Ovary (tissue), 9 donors: ENCODE measurements around the gene CST9L. TPM values are rescaled to one million over a fixed set of nuclear protein-coding genes. Genes with fewer than 3 reads are reported as not detected.

Experiments used
- DNase-seq, 5 donors: peaks; one replicate each; pipeline ENCODE4 v3.0.0-alpha.2; 2019 to 2020
- H3K27ac ChIP-seq, 2 donors: fragments of 200-600 bp; one replicate each; pipeline versions ENCODE4 v1.5.1 to v1.8.0; 2019 to 2022
- H3K27me3 ChIP-seq: fragments of 200-600 bp; one replicate; pipeline ENCODE4 v1.8.0; 2022
- H3K36me3 ChIP-seq: fragments of 200-600 bp; sonication (generic); one replicate; pipeline ENCODE4 v1.5.1; 2019
- H3K4me1 ChIP-seq: one replicate; pipeline ENCODE4 v1.8.1; 2013; ENCODE audit warnings: mild to moderate bottlenecking, moderate library complexity; ENCODE audit not compliant: insufficient read depth
- H3K4me3 ChIP-seq: fragments of 200-600 bp; sonication (generic); one replicate; pipeline ENCODE4 v1.5.1; 2017
- H3K9me3 ChIP-seq, 2 donors: fragments of 200-600 bp in 1 of 2; sonication (generic) in 1 of 2; one replicate each; pipeline versions ENCODE4 v1.5.1 to v1.8.1; 2013 to 2019; ENCODE audit warnings: mild to moderate bottlenecking in 1 of 2, moderate library complexity in 1 of 2
- EP300 ChIP-seq: sonication (generic); formaldehyde crosslinking; IDR thresholded peaks from one replicate; pipeline ENCODE4 v1.6.1; 2017; ENCODE audit warnings: antibody characterized with exemption
- POLR2A ChIP-seq: fragments of 450-650 bp; IDR thresholded peaks from one replicate; pipeline ENCODE4 v1.6.1; 2017; ENCODE audit warnings: antibody characterized with exemption, mild to moderate bottlenecking, moderate library complexity
- WGBS, 3 donors: extraction: QIAGEN DNeasy Blood & Tissue Kit in 1 of 3; methylation state at CpG; one replicate each; pipeline versions ENCODE4 v1.1.5 to v1.1.7; 2013 to 2017; 5-methylcytosine and 5-hydroxymethylcytosine counted together
- intact Hi-C, 4 donors: fragments of 100-400 bp; cut with DNase I; formaldehyde crosslinking; loops; one replicate each; pipeline versions ENCODE4 v1.11.0 to v1.15.1; 2022 to 2023
- polyA plus RNA-seq, 2 donors: library from polyadenylated mRNA; stranded (reverse); fragments of 200-250 nt in 1 of 2; fragments of 350-450 nt in 1 of 2; fragmentation: Illumina TruSeq in 1 of 2; extraction: RNeasy Lipid Tissue Mini Kit (QIAGEN cat#74804) in 1 of 2; gene quantifications; one replicate each; pipeline ENCODE4 v1.2.3, GENCODE V29; 2013 to 2014
- total RNA-seq, 7 donors: library from RNA; depleted of rRNA in 2 of 7; stranded (reverse); fragments of >200 nt in 2 of 7; fragmentation: NEBNext Ultra II Directional in 3 of 7; extraction: Animal tissue kit (Norgen Biotek cat#: 25700) in 3 of 7; gene quantifications; one replicate each; pipeline versions ENCODE4 v1.1.0 to v1.2.4, GENCODE V29; 2016 to 2023
- TF ChIP-seq, protein P1 (sequence below), 3 donors: fragments of 450-650 bp in 2 of 3; fragments of 200-600 bp in 1 of 3; IDR thresholded peaks; one replicate each; pipeline versions ENCODE4 v1.5.1 to v1.8.0; 2016 to 2022; ENCODE audit warnings: antibody characterized with exemption in 3 of 3, mild to moderate bottlenecking in 1 of 3
- donor health status: DM: no; HTN: no; CAD: no; lungs with moderate emphysema.
- donor health status: DM: no; HTN: no; CAD: no.
- donor health status: Bipolar disorder and iron deficiency.
- donor health status: DM: yes; HTN: yes; CAD: no.
- donor health status: DM: no; HTN: no; CAD: no.
- donor health status: DM: yes; HTN: yes; CAD: no.

Gene CST9L
- total and polyA plus RNA-seq, 9 donors: not detected

DNA sequence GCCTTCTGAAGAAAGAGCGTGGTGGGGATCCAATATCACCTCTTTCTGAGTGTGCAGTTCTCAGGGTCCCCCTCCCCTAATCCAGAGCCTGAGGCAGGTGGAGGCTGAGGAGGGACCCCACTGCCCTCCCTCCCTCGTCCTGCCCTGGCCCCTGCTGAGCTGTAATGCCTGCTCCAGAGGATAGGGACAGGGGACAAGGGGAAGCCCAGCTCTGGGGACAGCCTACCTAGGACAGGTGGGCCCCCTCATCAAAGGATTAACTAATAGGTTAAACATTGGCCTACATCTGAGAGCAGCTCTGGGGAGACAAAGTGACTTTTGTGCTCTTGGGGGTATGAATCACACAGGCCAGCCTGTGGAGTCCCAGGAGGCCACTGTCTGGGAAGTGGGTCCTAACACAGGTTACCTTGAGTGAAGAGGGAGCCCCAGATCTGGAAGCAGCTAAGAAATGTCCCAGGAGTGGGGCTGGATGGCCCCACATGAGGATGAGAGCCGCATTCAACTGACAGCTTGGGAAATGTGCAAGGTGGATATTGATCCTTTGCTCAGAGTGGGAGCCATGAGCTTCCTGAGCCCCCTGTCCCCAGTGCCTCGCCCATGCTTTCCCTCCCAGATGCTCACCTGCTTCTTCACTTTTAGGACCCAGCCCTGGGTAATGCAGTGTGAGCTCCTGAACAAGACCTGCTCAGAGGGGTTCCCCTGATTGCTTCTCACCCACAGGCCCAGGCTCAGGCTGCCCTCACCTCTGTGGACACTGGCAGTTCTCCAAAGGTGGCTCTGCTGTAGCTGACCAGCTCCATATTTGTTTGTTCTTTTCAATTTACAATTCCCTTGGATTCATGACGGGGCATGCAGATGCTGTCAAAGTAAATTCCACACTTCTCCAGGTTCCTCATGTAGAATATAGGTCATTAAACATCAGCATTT is 17.8 kb upstream of the CST9L start:
- TF ChIP-seq, protein P1, sequence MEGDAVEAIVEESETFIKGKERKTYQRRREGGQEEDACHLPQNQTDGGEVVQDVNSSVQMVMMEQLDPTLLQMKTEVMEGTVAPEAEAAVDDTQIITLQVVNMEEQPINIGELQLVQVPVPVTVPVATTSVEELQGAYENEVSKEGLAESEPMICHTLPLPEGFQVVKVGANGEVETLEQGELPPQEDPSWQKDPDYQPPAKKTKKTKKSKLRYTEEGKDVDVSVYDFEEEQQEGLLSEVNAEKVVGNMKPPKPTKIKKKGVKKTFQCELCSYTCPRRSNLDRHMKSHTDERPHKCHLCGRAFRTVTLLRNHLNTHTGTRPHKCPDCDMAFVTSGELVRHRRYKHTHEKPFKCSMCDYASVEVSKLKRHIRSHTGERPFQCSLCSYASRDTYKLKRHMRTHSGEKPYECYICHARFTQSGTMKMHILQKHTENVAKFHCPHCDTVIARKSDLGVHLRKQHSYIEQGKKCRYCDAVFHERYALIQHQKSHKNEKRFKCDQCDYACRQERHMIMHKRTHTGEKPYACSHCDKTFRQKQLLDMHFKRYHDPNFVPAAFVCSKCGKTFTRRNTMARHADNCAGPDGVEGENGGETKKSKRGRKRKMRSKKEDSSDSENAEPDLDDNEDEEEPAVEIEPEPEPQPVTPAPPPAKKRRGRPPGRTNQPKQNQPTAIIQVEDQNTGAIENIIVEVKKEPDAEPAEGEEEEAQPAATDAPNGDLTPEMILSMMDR (IDR thresholded peaks at IDR 0.05): no peak
- TF ChIP-seq POLR2A (no peak), EP300 (no peak)
- H3K27ac ChIP-seq: no peak overlapping the region
- no peaks in the 10 kb centered on the region for H3K36me3 ChIP-seq
- no peaks in the 10 kb centered on the region for H3K4me1 ChIP-seq
- no peaks in the 10 kb centered on the region for H3K9me3 ChIP-seq
- WGBS, 3 donors: 62 to 72% (median 68%) methylated on average over 5 of the region's 5 CpGs
- no peak overlapping the region for H3K4me3 ChIP-seq
- DNase-seq: no peak
- no peaks in the 10 kb centered on the region for H3K27me3 ChIP-seq
- intact Hi-C loops: no loop called here

- no peaks in the 10 kb centered on the region for H3K4me1 ChIP-seq
- H3K27me3 ChIP-seq: no peaks in the 10 kb centered on the region
- H3K36me3 ChIP-seq: no peaks in the 10 kb centered on the region
- H3K27ac ChIP-seq: no peak overlapping the region
- intact Hi-C loops: no loop called here
- 66 to 86% (median 76%) methylated on average over 5 of the region's 5 CpGs for WGBS, 3 donors
- DNase-seq: no peak
- H3K9me3 ChIP-seq: no peaks in the 10 kb centered on the region
- TF ChIP-seq EP300 (no peak), POLR2A (no peak)
- TF ChIP-seq, protein P1 (IDR thresholded peaks at IDR 0.05): no peak
- H3K4me3 ChIP-seq: no peak overlapping the region
Measured at GRCh38 chr20:23585449-23585807, 17.1 kb upstream of the CST9L start.

DNA sequence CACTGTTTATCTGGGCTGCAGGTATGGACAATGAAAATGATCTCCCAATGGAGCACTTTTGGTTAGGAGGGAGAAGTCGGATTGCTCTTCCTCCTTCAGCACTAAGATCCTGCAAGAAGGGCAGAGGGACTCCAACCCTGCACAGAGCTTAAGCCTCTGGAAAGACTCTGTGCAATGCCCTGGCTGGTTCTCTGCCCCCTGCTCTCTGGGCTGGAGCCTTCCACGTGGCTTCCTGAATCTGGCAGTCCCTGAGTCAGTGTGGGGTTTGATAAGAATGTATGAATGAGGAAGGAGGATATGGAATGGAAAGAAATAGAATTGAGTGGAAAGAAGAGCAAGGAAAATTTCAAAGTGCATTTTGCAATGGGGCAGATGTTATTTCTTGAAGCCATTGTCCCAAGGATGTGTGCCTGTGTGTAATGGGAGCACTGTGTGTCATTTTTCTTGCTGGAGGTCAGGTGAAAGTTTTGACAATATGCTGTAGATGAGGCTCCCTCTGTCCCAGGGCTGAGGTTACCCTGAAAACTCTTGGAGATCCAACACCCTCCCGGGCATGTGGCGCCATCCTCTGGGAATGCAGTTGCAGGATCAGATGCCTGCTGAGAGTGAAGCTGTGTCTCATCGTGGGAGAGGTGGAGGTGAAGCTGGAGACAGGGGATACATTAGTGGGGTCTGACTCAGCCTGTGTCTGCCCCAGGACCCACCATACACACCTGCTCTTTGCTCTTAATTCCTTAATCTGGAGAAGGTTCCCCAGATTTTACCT is 16.3 kb upstream of the CST9L start:
- Histone ChIP-seq H3K9me3 (no peaks in the 10 kb centered on the region), H3K36me3 (no peaks in the 10 kb centered on the region), H3K4me3 (no peak overlapping the region), H3K27ac (no peak overlapping the region), H3K4me1 (no peaks in the 10 kb centered on the region), H3K27me3 (no peaks in the 10 kb centered on the region)
- TF ChIP-seq EP300 (no peak), POLR2A (no peak)
- TF ChIP-seq, protein P1 (IDR thresholded peaks at IDR 0.05): no peak
- no peak for DNase-seq
- WGBS, 3 donors: 54 to 65% (median 58%) methylated on average over 5 of the region's 5 CpGs
- intact Hi-C loops: no loop called here

DNA sequence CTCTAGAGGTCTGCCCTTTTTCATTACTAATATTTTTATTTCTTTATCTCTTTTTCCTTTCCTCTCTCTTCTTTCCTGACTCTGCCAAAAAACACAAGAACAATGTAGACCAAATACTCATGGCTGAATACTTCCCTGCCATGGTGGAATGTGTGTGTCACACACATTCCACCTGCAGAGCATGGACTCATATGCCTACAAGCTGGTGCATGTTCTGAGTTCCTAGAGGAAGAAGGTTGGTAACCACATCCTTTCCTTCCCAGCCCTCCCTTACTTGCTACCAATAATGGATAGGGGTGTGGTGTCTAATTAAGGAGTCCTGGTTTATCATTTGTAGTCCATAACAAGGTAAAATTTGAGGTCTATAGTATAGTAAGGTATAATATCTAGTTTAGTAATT is 15.2 kb upstream of the CST9L start:
- Histone ChIP-seq H3K27me3 (no peaks in the 10 kb centered on the region), H3K27ac (no peak overlapping the region), H3K36me3 (no peaks in the 10 kb centered on the region), H3K4me3 (no peak overlapping the region), H3K4me1 (no peaks in the 10 kb centered on the region), H3K9me3 (no peaks in the 10 kb centered on the region)
- TF ChIP-seq POLR2A: no peak
- TF ChIP-seq, protein P1 (IDR thresholded peaks at IDR 0.05): no peak
- no peak for TF ChIP-seq EP300
- intact Hi-C loops: no loop called here
- DNase-seq: no peak
